GM18499 (cell line): ENCODE results near the gene BAMBI.

Experiments
- ATAC-seq: cut with Tn5 transposase; IDR thresholded peaks from one replicate; pipeline ENCODE4 v1.9.1; 2021; ENCODE audit warnings: moderate number of reproducible peaks; ENCODE audit not compliant: insufficient read depth, unreplicated experiment

Gene BAMBI

GRCh38 chr10:28728366-28728765 is 51.0 kb downstream of the BAMBI start:
- ATAC-seq = no peak

DNA sequence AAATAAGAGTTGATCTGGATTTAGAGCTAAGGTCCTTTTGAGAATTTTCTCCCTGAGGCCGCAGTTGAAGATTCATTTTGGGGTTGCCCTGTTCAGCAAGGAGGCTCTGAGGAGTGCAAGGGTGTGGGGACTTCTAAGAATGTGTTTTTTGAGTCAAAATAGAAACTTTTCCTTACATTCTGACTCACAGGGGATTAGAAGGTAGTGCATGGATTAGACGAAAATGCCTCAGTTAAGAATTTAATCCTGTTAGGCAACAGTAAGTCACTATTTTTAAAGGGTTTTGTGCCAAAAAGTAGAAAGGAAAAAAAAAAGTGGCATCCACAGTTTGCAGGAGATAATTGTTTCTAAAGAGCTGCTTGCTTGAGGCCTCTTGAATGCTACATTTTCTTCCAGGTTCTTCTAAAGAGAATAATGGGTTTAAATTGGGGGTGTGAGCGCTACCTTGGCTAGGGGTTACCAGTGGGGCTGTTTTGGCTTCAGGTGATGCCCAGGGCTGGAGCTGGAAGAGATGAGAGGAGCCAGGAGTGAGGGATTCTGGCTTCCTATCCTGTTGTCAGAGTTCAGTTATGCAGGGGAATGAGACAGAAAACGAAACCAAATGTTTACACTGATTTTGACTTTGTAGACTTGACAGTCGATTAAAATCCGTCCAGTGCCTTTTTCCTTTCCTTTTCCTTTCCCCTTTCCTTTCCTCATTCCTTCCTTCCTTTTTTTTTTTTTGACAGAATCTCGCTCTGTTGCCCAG is 52.9 kb downstream of the BAMBI start:
- ATAC-seq = no peak

DNA sequence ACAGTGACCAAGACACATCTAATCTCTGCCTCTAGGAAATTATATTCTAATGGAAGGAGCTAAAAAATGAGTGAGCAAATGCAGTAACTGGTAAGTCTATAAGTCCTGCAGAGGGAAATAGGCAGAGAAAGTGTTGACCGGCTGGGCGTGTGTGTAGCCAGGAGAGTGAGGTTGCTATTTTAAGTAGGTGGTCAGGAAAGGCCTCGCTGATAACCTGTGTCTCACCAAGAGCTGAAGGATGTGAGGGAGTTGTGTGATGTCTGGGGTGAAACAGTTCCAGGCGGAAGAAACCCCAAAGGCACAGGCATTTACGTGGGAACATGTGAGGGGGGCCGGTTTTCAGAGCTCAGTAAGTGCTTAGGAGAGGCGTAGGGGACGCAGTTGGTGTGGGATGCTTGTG is 54.8 kb downstream of the BAMBI start:
- ATAC-seq = no peak
